Smooth muscle cell (in vitro differentiated cells): ENCODE data around the gene SEMA3E. TPM values are rescaled to one million over a fixed set of nuclear protein-coding genes. Genes with fewer than 3 reads are reported as not detected.

ENCODE experiments used
- DNase-seq: peaks from one replicate; lab custom pipeline; 2025; ENCODE audit not compliant: unreplicated experiment; lab: John Stamatoyannopoulos, UW
- H2AFZ ChIP-seq: fragments of 200-600 bp; sonication (generic); 2 replicates; pipeline ENCODE4 v1.6.0; 2016; ENCODE audit warnings: antibody characterized with exemption, low read depth, mild to moderate bottlenecking
- H3F3A ChIP-seq: fragments of 200-600 bp; sonication (generic); 2 replicates; pipeline ENCODE4 v1.6.0; 2017; ENCODE audit warnings: antibody characterized with exemption, low read depth
- H3K27ac ChIP-seq: fragments of 200-600 bp; sonication (generic); 2 replicates; pipeline ENCODE4 v1.5.1; 2016; ENCODE audit warnings: low read depth, mild to moderate bottlenecking
- H3K27me3 ChIP-seq: fragments of 200-600 bp; sonication (generic); 2 replicates; pipeline ENCODE4 v1.6.1; 2016; ENCODE audit warnings: low read depth, mild to moderate bottlenecking
- H3K36me3 ChIP-seq: fragments of 200-600 bp; sonication (generic); 2 replicates; pipeline ENCODE4 v1.5.1; 2016; ENCODE audit warnings: low read depth
- H3K4me1 ChIP-seq: fragments of 200-600 bp; sonication (generic); 2 replicates; pipeline ENCODE4 v1.5.1; 2016; ENCODE audit warnings: low read depth
- H3K4me2 ChIP-seq: fragments of 200-600 bp; sonication (generic); 2 replicates; pipeline ENCODE4 v1.6.0; 2016; ENCODE audit warnings: mild to moderate bottlenecking
- H3K4me3 ChIP-seq: fragments of 200-600 bp; sonication (generic); 2 replicates; pipeline ENCODE4 v1.5.1; 2016; ENCODE audit warnings: mild to moderate bottlenecking
- H3K79me2 ChIP-seq: fragments of 200-600 bp; sonication (generic); 2 replicates; pipeline ENCODE4 v1.6.0; 2016; ENCODE audit warnings: low read depth, mild to moderate bottlenecking
- H3K9ac ChIP-seq: fragments of 200-600 bp; sonication (generic); 2 replicates; pipeline ENCODE4 v1.6.0; 2016; ENCODE audit warnings: low read depth
- H3K9me3 ChIP-seq: fragments of 200-600 bp; sonication (generic); replicated peaks from 2 replicates; pipeline ENCODE4 v1.5.1; 2016; ENCODE audit warnings: low read depth
- H4K20me1 ChIP-seq: fragments of 200-600 bp; sonication (generic); 2 replicates; pipeline ENCODE4 v1.6.0; 2016; ENCODE audit warnings: low read depth
- WGBS: methylation state at CpG from one replicate; pipeline ENCODE4 v1.1.7; 2016; ENCODE audit warnings: low lambda C conversion rate; 5-methylcytosine and 5-hydroxymethylcytosine counted together
- polyA plus RNA-seq: library from polyadenylated mRNA; unstranded; fragments of >200 nt; fragmentation: Nextera tagmentation; extraction: Ambion mirVana; gene quantifications from 2 replicates; pipeline ENCODE4 v1.2.1, GENCODE V29; 2016
- total RNA-seq: library from RNA; depleted of rRNA; stranded (reverse); fragments of >200 nt; gene quantifications from 2 replicates; pipeline ENCODE4 v1.2.3, GENCODE V29; 2014
- TF ChIP-seq, protein P1 (sequence below): fragments of 200-600 bp; sonication (generic); IDR thresholded peaks from 2 replicates; pipeline ENCODE4 v1.5.1; 2017; ENCODE audit warnings: borderline replicate concordance, mild to moderate bottlenecking, antibody characterized with exemption; ENCODE audit not compliant: insufficient read depth, poor library complexity, severe bottlenecking

The SEMA3E gene
- total and polyA plus RNA-seq, 2 experiments from 2014 or later, result 0.45 to 0.66 TPM

DNA sequence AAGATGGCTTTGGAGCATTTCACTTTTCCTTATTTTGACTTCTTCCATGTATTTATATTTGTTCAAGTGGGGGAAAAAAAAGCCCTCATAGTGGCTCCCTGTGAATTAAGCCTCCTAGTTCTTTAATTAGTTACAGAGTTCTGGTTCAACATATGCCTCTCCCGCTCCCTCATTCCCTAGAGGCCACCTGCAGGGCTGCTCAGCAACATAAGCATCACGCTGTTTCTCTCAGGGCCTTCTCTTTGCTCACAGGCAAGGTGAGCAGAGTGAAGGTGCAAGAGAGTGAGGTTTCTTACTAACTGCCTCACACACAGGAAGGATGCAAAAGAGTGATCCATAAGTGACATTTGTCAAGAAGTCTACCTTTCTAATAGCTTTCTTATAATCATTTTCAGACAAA is 196.7 kb downstream of the SEMA3E start:
- no peak overlapping the region for H3K4me2 ChIP-seq
- TF ChIP-seq, protein P1, sequence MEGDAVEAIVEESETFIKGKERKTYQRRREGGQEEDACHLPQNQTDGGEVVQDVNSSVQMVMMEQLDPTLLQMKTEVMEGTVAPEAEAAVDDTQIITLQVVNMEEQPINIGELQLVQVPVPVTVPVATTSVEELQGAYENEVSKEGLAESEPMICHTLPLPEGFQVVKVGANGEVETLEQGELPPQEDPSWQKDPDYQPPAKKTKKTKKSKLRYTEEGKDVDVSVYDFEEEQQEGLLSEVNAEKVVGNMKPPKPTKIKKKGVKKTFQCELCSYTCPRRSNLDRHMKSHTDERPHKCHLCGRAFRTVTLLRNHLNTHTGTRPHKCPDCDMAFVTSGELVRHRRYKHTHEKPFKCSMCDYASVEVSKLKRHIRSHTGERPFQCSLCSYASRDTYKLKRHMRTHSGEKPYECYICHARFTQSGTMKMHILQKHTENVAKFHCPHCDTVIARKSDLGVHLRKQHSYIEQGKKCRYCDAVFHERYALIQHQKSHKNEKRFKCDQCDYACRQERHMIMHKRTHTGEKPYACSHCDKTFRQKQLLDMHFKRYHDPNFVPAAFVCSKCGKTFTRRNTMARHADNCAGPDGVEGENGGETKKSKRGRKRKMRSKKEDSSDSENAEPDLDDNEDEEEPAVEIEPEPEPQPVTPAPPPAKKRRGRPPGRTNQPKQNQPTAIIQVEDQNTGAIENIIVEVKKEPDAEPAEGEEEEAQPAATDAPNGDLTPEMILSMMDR, result no peak
- 63% methylated on average over 2 of the region's 2 CpGs for WGBS

DNA sequence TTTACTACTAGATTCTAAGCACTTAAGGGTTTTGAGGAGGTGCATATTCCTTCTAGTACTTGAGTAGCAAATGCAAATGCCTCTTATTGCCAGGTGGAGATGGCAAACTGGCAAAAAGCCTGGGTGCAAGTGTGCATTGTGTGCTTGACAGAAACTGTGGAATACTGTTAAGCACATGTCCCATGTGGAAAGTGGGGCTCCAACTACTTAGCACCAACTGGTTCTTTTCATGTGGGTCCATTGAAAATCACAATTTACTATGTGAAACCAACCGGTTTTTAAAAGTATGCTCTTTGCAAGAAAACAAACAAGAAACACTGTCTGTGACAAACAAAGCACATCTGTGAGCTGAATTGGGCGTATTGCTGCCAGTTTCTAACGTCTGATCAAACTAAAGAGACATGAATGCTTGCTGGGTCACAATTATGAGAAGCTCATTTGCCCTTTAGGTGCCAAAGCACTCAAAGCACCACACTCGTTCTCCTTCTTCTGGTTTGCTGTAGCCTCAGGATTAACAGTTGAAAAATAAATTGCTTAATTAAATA is 197.4 kb downstream of the SEMA3E start:
- no peaks in the 10 kb centered on the region for H4K20me1 ChIP-seq
- H3F3A ChIP-seq, result no peaks in the 10 kb centered on the region
- peaks cover 7% of the 10 kb centered on the region for H3K4me1 ChIP-seq
- no peaks in the 10 kb centered on the region for H3K9me3 ChIP-seq
- no peak for DNase-seq
- H3K79me2 ChIP-seq, result no peaks in the 10 kb centered on the region
- no peaks in the 10 kb centered on the region for H3K36me3 ChIP-seq
- no peaks in the 10 kb centered on the region for H3K27me3 ChIP-seq
- H3K9ac ChIP-seq, result no peak overlapping the region
- no peak overlapping the region for H3K4me3 ChIP-seq
- H2AFZ ChIP-seq, result no peak overlapping the region
- WGBS, result 65% methylated on average over 4 of the region's 4 CpGs
- no peak overlapping the region for H3K27ac ChIP-seq
- TF ChIP-seq, protein P1, result no peak
- H3K4me2 ChIP-seq, result no peak overlapping the region

More for the DNA sequence above, 196.7 kb downstream of the SEMA3E start:
- no peak overlapping the region for H2AFZ ChIP-seq
- H4K20me1 ChIP-seq, result no peaks in the 10 kb centered on the region
- H3K9ac ChIP-seq, result no peak overlapping the region
- no peak overlapping the region for H3K4me3 ChIP-seq
- no peaks in the 10 kb centered on the region for H3F3A ChIP-seq
- H3K36me3 ChIP-seq, result no peaks in the 10 kb centered on the region
- H3K79me2 ChIP-seq, result no peaks in the 10 kb centered on the region
- peaks cover 9% of the 10 kb centered on the region for H3K4me1 ChIP-seq
- no peak overlapping the region for H3K27ac ChIP-seq
- H3K27me3 ChIP-seq, result no peaks in the 10 kb centered on the region
- no peak for DNase-seq
- no peaks in the 10 kb centered on the region for H3K9me3 ChIP-seq

DNA sequence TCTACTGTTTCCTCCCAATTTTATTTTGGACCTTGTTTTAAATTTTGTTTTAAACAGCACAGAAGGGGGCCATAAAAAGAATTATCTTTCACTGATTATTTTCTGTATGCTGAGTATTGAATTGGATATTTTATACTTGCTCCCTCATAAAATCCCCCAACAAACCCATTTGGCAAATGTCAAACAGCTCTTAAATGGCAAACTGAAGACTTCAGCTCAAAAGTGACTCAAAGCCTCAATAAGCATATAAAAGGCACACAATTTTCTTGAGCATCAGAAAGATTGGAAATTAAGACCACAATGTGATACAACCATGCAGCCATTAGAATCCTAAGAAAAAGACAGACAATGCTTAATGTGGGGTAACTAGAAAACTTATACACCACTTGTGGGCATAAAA is 199.2 kb downstream of the SEMA3E start:
- Histone ChIP-seq H3K9me3 (no peaks in the 10 kb centered on the region), H3K4me1 (peaks cover 7% of the 10 kb centered on the region), H3K36me3 (no peaks in the 10 kb centered on the region), H3K79me2 (no peaks in the 10 kb centered on the region), H3K9ac (no peak overlapping the region), H2AFZ (no peak overlapping the region), H4K20me1 (no peaks in the 10 kb centered on the region), H3K27ac (no peak overlapping the region), H3K4me3 (no peak overlapping the region), H3K27me3 (no peaks in the 10 kb centered on the region), H3K4me2 (no peak overlapping the region), H3F3A (no peaks in the 10 kb centered on the region)
- TF ChIP-seq, protein P1, result no peak
- DNase-seq, result no peak

DNA sequence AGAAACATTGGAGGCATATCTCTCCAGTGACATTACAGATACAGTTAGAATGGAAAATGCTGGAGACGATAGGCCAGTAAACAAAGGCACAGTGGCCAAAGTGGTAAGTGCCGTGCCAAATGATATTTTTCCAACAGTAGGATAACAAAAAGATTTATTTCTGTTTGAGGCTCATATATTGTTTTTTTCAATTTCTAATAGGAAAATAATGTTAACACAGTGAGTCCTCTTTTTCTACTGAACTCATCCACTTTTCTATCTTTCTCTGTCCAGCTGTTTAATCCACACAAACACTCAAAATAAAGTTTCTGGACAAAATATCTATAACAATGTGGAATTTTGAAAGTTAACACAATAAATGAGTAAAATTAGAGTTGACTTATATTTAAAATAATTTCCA is 201.3 kb downstream of the SEMA3E start:
- Histone ChIP-seq H3K4me1 (peaks cover 7% of the 10 kb centered on the region), H2AFZ (no peak overlapping the region), H3K36me3 (no peaks in the 10 kb centered on the region), H3K4me3 (no peak overlapping the region), H3F3A (no peaks in the 10 kb centered on the region), H3K79me2 (no peaks in the 10 kb centered on the region), H3K27me3 (no peaks in the 10 kb centered on the region), H3K9ac (no peak overlapping the region), H3K4me2 (no peak overlapping the region), H3K27ac (no peak overlapping the region), H3K9me3 (no peaks in the 10 kb centered on the region), H4K20me1 (no peaks in the 10 kb centered on the region)
- DNase-seq, result no peak
- WGBS, result 96% methylated on average over 2 of the region's 2 CpGs
- TF ChIP-seq, protein P1, result no peak
